ENCODE results near the gene NTM. TPM values are rescaled to one million over a fixed set of nuclear protein-coding genes. Genes with fewer than 3 reads are reported as not detected.
A peak's percentile ranks its signal among the peaks of the same experiment; 100 is the strongest.

NTM gene
- total RNA-seq, 4 donors from 2014 or later = 1.4 to 2.8 (median 1.7) TPM

DNA sequence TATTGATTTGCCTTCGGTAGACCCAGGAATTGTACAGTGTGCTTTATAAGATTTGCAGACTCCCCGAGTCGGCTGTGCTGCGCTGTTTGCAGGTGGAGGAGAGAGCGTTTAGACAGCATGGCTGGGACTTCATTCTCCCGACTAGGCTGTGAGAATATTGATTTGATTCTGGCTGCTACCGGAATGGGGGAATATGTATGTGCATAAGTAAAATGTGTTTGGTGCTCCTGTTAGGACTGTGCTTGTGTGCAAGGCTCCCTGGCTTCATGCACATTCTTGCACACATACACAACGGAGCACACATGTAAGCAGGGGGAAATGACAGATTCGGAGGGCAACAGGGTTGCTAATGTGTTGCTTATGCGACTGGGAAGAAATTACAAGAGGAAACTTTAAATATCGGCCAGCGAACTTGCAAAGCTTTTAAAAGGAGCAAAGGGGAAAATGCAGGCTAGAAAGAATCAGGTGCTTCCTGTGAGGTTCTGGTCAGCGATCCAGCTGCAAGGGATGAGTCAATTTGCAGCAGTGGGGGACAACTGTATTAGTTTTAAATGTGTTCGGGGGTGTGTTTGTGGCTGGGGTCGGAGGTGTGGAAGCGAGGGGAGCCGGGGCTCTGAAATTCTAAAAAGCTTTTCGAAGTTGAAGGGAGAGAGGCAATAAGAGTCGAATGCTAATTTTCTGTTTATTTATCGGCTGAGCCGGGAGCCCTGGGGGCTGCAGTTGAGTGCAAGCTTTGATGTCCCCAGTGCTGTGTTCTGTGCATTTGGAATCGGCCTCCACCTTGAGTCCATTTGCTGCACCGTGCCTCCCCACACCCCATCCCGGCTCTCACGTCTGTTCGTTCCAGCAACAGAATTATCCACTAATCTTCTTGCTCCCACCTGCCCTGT, 731 bp downstream of the NTM start:
- Histone ChIP-seq H3K36me3 (no peaks in the 10 kb centered on the region), H3K27me3 (peaks cover 0 to 8% of the 10 kb centered on the region in 2 donors), H3K27ac (no peak overlapping the region), H3K4me1 (no peaks in the 10 kb centered on the region), H3K9me3 (no peaks in the 10 kb centered on the region), H3K4me3 (peak overlapping the region in 1 of 4 donors; percentile 22)
- no peak for DNase-seq
- TF ChIP-seq POLR2A (IDR thresholded peaks at IDR 0.05) (no peak), CTCF (IDR thresholded peaks at IDR 0.05) (no peak)

GRCh38 chr11:131371791-131372104, 1.3 kb downstream of the NTM start:
- Histone ChIP-seq H3K36me3 (no peaks in the 10 kb centered on the region), H3K9me3 (no peaks in the 10 kb centered on the region), H3K4me1 (no peaks in the 10 kb centered on the region), H3K4me3 (peak overlapping the region in 1 of 4 donors; percentile 12), H3K27me3 (peaks cover 0 to 8% of the 10 kb centered on the region in 2 donors), H3K27ac (no peak overlapping the region)
- DNase-seq = no peak
- no peak for TF ChIP-seq CTCF (IDR thresholded peaks at IDR 0.05)
- no peak for TF ChIP-seq POLR2A (IDR thresholded peaks at IDR 0.05)

DNA sequence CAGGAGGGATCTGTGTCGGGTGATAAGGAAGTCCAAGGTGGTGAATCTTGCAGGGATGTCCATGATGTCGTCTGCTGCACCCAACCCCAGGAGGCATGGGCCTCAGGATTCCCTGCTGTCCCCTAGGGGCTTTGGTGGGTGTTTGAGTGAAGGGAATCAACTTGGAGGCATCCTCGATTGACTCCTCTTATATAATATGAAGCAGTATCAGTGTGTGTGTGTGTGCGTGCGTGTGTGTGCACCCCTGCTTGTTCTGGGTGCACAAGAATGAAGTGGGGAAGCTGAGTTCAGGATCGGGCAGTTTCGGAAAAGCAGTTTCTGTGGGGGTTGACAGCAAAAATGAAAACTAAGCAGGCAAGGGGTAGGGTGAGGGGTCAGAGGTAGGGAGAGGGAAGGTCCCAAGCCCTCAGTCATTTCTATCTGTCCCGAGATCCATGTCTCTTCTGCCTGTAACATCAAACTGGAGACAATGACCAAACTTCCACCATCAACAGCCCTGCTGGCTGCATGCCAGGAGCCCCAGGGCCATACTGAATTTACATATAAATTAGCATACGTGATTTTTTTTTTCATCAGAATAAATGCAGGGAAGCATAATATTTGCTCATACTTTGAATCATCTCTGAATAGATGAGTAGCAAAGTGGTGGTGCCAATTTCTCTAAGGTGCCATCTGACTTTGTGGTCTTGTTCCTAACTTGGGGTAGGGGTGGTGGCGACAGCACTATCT, 2.0 kb downstream of the NTM start:
- Histone ChIP-seq H3K27me3 (peaks cover 0 to 8% of the 10 kb centered on the region in 2 donors), H3K36me3 (no peaks in the 10 kb centered on the region), H3K4me1 (no peaks in the 10 kb centered on the region), H3K27ac (no peak overlapping the region), H3K4me3 (no peak overlapping the region), H3K9me3 (no peaks in the 10 kb centered on the region)
- DNase-seq = no peak
- TF ChIP-seq POLR2A (IDR thresholded peaks at IDR 0.05) (no peak), CTCF (IDR thresholded peaks at IDR 0.05) (no peak)

DNA sequence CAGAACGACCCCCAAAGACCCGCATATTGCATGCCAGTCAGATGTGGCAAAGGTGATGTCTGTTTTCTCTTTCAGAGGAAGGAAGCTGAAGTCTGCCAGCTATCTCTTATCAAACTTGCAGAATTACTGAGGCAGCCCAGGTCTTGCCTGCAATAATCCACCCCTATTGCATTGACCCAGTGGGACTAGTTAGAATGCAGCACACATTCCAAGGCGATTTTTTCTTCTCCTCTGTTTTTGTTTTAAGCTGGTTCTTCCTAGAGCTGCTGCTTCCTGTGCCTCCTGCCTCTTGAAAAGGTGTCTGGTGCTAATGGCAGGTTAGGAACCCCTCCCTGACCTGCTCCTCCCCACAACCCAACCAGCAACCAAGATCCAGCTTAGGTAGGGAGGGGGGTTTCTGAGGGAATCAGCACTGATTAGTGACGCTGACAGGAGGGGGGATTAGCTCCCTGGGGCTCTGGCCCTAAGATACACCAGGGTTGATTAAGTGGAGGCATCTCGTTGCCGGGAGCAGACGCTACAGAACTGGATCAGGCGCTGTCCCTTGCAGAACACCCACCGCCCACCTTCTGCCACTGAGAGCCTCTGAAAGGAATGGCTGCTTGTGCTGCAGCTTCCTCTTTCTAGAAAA, 2.8 kb downstream of the NTM start:
- H3K9me3 ChIP-seq = no peaks in the 10 kb centered on the region
- no peak for DNase-seq
- H3K36me3 ChIP-seq = no peaks in the 10 kb centered on the region
- TF ChIP-seq CTCF (IDR thresholded peaks at IDR 0.05) (no peak), POLR2A (IDR thresholded peaks at IDR 0.05) (no peak)
- H3K27me3 ChIP-seq = peaks cover 0 to 8% of the 10 kb centered on the region in 2 donors
- H3K4me1 ChIP-seq = no peaks in the 10 kb centered on the region
- no peak overlapping the region for H3K4me3 ChIP-seq
- H3K27ac ChIP-seq = no peak overlapping the region

- peaks cover 0 to 8% of the 10 kb centered on the region in 2 donors for H3K27me3 ChIP-seq
- H3K27ac ChIP-seq = no peak overlapping the region
- no peak overlapping the region for H3K4me3 ChIP-seq
- no peak for DNase-seq
- TF ChIP-seq POLR2A (IDR thresholded peaks at IDR 0.05) = no peak
- TF ChIP-seq CTCF (IDR thresholded peaks at IDR 0.05) = no peak
- no peaks in the 10 kb centered on the region for H3K4me1 ChIP-seq
- H3K9me3 ChIP-seq = no peaks in the 10 kb centered on the region
- H3K36me3 ChIP-seq = no peaks in the 10 kb centered on the region
Observed at GRCh38 chr11:131373756-131374155, 3.3 kb downstream of the NTM start.

All from Peyer's patch (tissue), 4 donors.